Measurements from ENCODE around the gene SNX13. TPM values are rescaled to one million over a fixed set of nuclear protein-coding genes. Genes with fewer than 3 reads are reported as not detected.

SNX13 gene
- total and polyA plus RNA-seq, 2 donors (not counting 3 experiments of a cell fraction or from before 2014, with no cell fraction given), result 6.1 to 28.5 TPM

DNA sequence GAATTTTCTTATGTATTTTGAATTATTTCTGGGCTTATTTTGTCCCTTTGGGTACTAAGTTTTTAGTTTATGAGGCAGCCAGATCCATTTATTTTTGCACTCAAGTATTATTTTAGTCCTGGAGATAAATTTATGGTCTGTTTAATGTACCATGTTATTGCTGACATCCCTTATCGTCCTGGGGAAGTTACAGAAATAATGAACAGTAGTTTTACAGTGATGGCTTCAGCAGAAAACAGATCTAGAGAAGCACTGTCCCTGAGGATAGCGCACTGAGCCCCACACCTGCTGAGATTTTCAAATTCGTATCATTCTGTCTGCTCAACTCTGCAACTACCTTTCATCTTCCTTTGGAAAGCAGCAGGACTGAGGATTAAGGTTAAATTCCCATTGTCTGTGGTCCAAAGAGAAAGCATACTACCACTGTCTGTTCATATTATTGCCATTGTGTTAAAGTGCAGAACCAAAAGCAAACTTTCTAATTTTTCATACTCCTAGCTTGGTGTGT is 168.3 kb downstream of the SNX13 start:
- Histone ChIP-seq H3K9me1 (replicated peaks; ENCODE audit: control insufficient read depth, extremely low read depth, insufficient read depth, low read length) (no peaks in the 10 kb centered on the region), H3K27ac (ENCODE audit: insufficient read depth, low read depth, low read length) (no peak overlapping the region), H2AFZ (ENCODE audit: low read depth, low read length) (no peak overlapping the region), H3K9me3 (replicated peaks; ENCODE audit: control insufficient read depth, insufficient read depth, low read length) (no peaks in the 10 kb centered on the region), H4K20me1 (replicated peaks; ENCODE audit: control insufficient read depth, extremely low read depth, insufficient read depth, low read length) (no peaks in the 10 kb centered on the region), H3K9ac (replicated peaks; ENCODE audit: extremely low read depth, insufficient read depth, low read length) (no peak overlapping the region), H3K36me3 (ENCODE audit: control insufficient read depth in 2 of 2, extremely low read depth in 1 of 2, insufficient read depth in 2 of 2, low read length in 2 of 2) (no peaks in the 10 kb centered on the region), H3K4me1 (ENCODE audit: control insufficient read depth, extremely low read depth, insufficient read depth, low read length) (no peaks in the 10 kb centered on the region), H3K27me3 (ENCODE audit: control insufficient read depth in 2 of 2, insufficient read depth in 2 of 2, low read length in 2 of 2) (no peaks in the 10 kb centered on the region), H3K4me3 (replicated peaks in 1 of 3; ENCODE audit: insufficient read depth in 1 of 3, low read depth in 1 of 3, low read length in 3 of 3) (no peak overlapping the region), H3K4me2 (ENCODE audit: insufficient read depth, low read length) (no peak overlapping the region), H3K79me2 (ENCODE audit: control insufficient read depth, insufficient read depth, low read length) (no peaks in the 10 kb centered on the region)
- intact Hi-C loops (cut with micrococcal nuclease), result loop anchor here (2.0 kb wide), 1 partner anchor 221 kb away; no protein-coding TSS in a partner anchor
- POLR2A ChIA-PET, result no interaction called here
- DNase-seq (ENCODE audit: low read depth, low spot score) (no peak), FAIRE-seq (no peak)
- dilution Hi-C loops (cut with MboI; ENCODE audit: extremely low pct_ligation_motif_present, low sequenced_read_pairs), result no loop called here
- CTCF ChIA-PET, result interaction anchor here (0.9 to 8.2 kb wide), 10 partner anchors 65 to 576 kb away, joined by 3 to 331 read pairs (median 25); no protein-coding TSS in a partner anchor
- TF ChIP-seq POLR2A (IDR thresholded peaks at IDR 0.05; ENCODE audit: low read depth, low read length), result no peak
- TF ChIP-seq JUN (IDR thresholded peaks at IDR 0.05; ENCODE audit: borderline replicate concordance, insufficient read depth, insufficient read length, low read depth), result no peak
- TF ChIP-seq EZH2 (IDR thresholded peaks at IDR 0.05; ENCODE audit: borderline replicate concordance, low read depth, low read length, severe bottlenecking), result no peak
- no peak for TF ChIP-seq FOS (IDR thresholded peaks at IDR 0.05; ENCODE audit: borderline replicate concordance, insufficient read depth, low read length)
- no peak for TF ChIP-seq POLR2AphosphoS5 (IDR thresholded peaks at IDR 0.05; ENCODE audit: insufficient read depth, low read depth, low read length)
- TF ChIP-seq, protein P1, sequence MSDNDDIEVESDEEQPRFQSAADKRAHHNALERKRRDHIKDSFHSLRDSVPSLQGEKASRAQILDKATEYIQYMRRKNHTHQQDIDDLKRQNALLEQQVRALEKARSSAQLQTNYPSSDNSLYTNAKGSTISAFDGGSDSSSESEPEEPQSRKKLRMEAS (IDR thresholded peaks at IDR 0.05; ENCODE audit: insufficient read depth, insufficient read length), result no peak
- TF ChIP-seq MYC (IDR thresholded peaks at IDR 0.05; ENCODE audit: low read depth, low read length), result no peak
- BruUV-seq (replicated peaks), result no TSS peak
